A673 (cell line): ENCODE data around the gene ZBTB16. TPM values are rescaled to one million over a fixed set of nuclear protein-coding genes. Genes with fewer than 3 reads are reported as not detected.

ENCODE experiments used
- BruUV-seq: library from RNA; stranded (reverse); fragments of 400-500 nt; replicated peaks from 2 replicates; lab custom pipeline; 2021; lab: Mats Ljungman, UMichigan
- CTCF ChIA-PET: fragments of 300-600 bp; sonication (Branson Sonifier 250); formaldehyde crosslinking; loops from one replicate; lab custom pipeline; 2022; ENCODE audit warnings: antibody characterized with exemption; lab: Charles Lee
- POLR2A ChIA-PET: fragments of 300-600 bp; sonication (Branson Sonifier 250); formaldehyde crosslinking; loops from one replicate; lab custom pipeline; 2022; ENCODE audit warnings: antibody characterized with exemption; ENCODE audit not compliant: low non-redundant PET; lab: Charles Lee
- DNase-seq: peaks from one replicate; pipeline ENCODE4 v3.0.0-alpha.2; 2015; ENCODE audit warnings: low spot score
- H3K27ac ChIP-seq: fragments of 200-600 bp; sonication (generic); 2 replicates; pipeline ENCODE4 v1.5.1; 2016; ENCODE audit warnings: mixed run types, low read depth, mild to moderate bottlenecking, mixed read lengths, antibody characterized with exemption, low read length; ENCODE audit not compliant: poor library complexity, severe bottlenecking
- H3K27me3 ChIP-seq: fragments of 200-600 bp; sonication (generic); replicated peaks from 2 replicates; pipeline ENCODE4 v1.6.1; 2017; ENCODE audit warnings: mixed run types, low read depth, mild to moderate bottlenecking, mixed read lengths, antibody characterized with exemption, low read length; ENCODE audit not compliant: insufficient read depth, poor library complexity
- H3K36me3 ChIP-seq: fragments of 200-600 bp; sonication (generic); 2 replicates; pipeline ENCODE4 v1.6.1; 2016; ENCODE audit warnings: mixed run types, mild to moderate bottlenecking, mixed read lengths, antibody characterized with exemption, low read length; ENCODE audit not compliant: insufficient read depth, poor library complexity, severe bottlenecking
- H3K4me1 ChIP-seq: fragments of 200-600 bp; sonication (generic); 2 replicates; pipeline ENCODE4 v1.6.1; 2017; ENCODE audit warnings: mixed run types, mild to moderate bottlenecking, mixed read lengths, antibody characterized with exemption, low read length; ENCODE audit not compliant: insufficient read depth, poor library complexity, severe bottlenecking
- H3K4me3 ChIP-seq: fragments of 200-600 bp; sonication (generic); 2 replicates; pipeline ENCODE4 v1.5.1; 2016; ENCODE audit warnings: low read depth, mixed run types, mild to moderate bottlenecking, mixed read lengths, low read length; ENCODE audit not compliant: poor library complexity, severe bottlenecking
- H3K9me3 ChIP-seq: fragments of 200-600 bp; sonication (generic); 2 replicates; pipeline ENCODE4 v1.6.1; 2016; ENCODE audit warnings: mixed run types, low read depth, mild to moderate bottlenecking, mixed read lengths, antibody characterized with exemption, low read length; ENCODE audit not compliant: poor library complexity, severe bottlenecking
- EZH2 ChIP-seq: fragments of 200-600 bp; sonication (generic); IDR thresholded peaks from 2 replicates; pipeline ENCODE4 v1.6.1; 2017; ENCODE audit warnings: borderline replicate concordance, low read depth, mild to moderate bottlenecking, mixed read lengths, antibody characterized with exemption, low read length; ENCODE audit not compliant: poor library complexity, severe bottlenecking
- intact Hi-C: fragments of 100-400 bp; cut with micrococcal nuclease; formaldehyde crosslinking; loops from one replicate; pipeline ENCODE4 v1.10.0; 2022; ENCODE audit not compliant: unreplicated experiment
- total RNA-seq: library from RNA; stranded (reverse); gene quantifications from 2 replicates; pipeline ENCODE4 v1.2.3, GENCODE V29; 2021
- TF ChIP-seq, protein P1 (sequence below): fragments of 300-800, 200-600 bp; sonication (generic); conservative IDR thresholded peaks from 2 replicates; pipeline ENCODE4 v1.5.1; 2017; ENCODE audit warnings: low read depth, mild to moderate bottlenecking, antibody characterized with exemption, low read length, moderate library complexity, mixed read lengths

The ZBTB16 gene
- total RNA-seq, 1 experiment from 2014 or later = 12.0 TPM

- Histone ChIP-seq H3K36me3 (no peaks in the 10 kb centered on the region), H3K27ac (no peak overlapping the region), H3K4me1 (peaks cover 85% of the 10 kb centered on the region), H3K4me3 (no peak overlapping the region), H3K9me3 (no peaks in the 10 kb centered on the region), H3K27me3 (no peaks in the 10 kb centered on the region)
- ChIA-PET POLR2A (no interaction called here), CTCF (no interaction called here)
- no TSS peak for BruUV-seq
- TF ChIP-seq EZH2 = no peak
- TF ChIP-seq, protein P1, sequence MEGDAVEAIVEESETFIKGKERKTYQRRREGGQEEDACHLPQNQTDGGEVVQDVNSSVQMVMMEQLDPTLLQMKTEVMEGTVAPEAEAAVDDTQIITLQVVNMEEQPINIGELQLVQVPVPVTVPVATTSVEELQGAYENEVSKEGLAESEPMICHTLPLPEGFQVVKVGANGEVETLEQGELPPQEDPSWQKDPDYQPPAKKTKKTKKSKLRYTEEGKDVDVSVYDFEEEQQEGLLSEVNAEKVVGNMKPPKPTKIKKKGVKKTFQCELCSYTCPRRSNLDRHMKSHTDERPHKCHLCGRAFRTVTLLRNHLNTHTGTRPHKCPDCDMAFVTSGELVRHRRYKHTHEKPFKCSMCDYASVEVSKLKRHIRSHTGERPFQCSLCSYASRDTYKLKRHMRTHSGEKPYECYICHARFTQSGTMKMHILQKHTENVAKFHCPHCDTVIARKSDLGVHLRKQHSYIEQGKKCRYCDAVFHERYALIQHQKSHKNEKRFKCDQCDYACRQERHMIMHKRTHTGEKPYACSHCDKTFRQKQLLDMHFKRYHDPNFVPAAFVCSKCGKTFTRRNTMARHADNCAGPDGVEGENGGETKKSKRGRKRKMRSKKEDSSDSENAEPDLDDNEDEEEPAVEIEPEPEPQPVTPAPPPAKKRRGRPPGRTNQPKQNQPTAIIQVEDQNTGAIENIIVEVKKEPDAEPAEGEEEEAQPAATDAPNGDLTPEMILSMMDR = peak; percentile 79
- peak; percentile 88 for DNase-seq
- intact Hi-C loops = loop anchor here (2.0 to 5.0 kb wide), 3 partner anchors 67 to 91 kb away; no protein-coding TSS in a partner anchor
Measured at GRCh38 chr11:114075891-114076441, 16.5 kb downstream of the ZBTB16 start.

DNA sequence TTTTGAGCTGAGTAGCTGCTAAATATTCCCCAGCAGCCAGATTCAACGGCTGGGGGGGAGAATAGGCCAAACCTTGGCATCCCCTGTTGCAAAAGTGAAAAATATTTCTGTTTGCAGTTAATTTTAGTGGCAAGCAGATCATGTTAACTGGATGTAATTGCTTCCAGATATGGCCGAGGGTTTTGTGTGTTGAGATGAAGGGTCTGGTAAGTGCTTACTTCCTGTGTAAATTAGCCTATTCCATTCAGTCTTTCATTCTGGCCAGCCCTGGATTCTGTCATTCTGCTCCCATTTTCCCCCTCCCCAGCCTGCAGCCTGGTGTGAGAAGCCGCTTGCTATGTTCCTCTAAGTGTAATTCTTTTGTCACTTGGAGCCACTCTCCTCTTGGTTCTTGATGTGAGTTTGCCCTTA is 17.4 kb downstream of the ZBTB16 start:
- H3K4me1 ChIP-seq = peaks cover 87% of the 10 kb centered on the region
- CTCF ChIA-PET = no interaction called here

DNA sequence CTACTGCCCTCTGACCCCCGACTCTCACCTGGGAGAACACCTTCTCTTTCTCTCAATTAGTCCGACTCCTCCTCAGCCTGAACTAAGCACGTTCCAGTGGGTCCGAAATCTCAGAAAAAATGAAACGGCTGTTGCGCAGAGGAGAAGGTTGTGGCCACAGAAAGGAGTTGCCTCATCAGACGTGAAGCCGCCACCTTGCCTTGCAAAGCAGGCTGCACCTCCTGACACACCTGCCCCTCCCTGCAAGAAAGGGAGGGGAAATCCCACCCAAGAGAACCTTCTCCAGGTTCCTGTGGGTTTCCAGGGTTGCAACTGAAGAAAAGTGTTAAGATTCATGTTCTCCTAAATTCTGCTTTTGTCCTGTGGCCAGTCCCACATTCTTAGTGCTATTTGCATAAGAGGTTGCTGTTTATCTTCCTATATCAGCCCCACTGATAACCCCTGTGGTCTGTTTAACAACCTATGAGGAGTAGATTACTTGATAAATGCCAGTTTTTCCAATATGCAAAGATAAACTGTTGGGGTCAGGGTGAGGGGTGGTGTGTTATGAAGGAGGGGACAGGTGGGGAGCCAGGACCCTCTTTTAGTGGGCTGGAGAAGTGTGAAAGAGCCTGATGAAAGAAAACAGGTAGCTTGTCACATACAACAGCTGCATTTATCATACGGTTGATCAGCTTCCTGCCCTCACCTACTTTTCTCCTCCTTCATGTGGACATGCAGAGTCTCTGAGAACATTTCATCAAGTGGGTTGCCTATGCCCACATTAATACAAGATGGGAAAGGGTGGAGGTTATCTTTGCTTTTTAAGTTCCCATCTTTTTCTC is 18.2 kb downstream of the ZBTB16 start:
- H3K27me3 ChIP-seq = no peaks in the 10 kb centered on the region
- CTCF ChIA-PET = interaction anchor here (0.6 kb wide), 1 partner anchor 69 kb away, joined by 5 read pairs; no protein-coding TSS in a partner anchor
- peaks cover 86% of the 10 kb centered on the region for H3K4me1 ChIP-seq
- intact Hi-C loops = loop anchor here (2.0 to 5.0 kb wide), 3 partner anchors 65 to 89 kb away; no protein-coding TSS in a partner anchor
- no peak overlapping the region for H3K4me3 ChIP-seq
- no peaks in the 10 kb centered on the region for H3K36me3 ChIP-seq
- BruUV-seq = no TSS peak
- DNase-seq = no peak
- POLR2A ChIA-PET = no interaction called here
- H3K9me3 ChIP-seq = no peaks in the 10 kb centered on the region
- no peak for TF ChIP-seq EZH2
- TF ChIP-seq, protein P1 = no peak
- no peak overlapping the region for H3K27ac ChIP-seq

More for the DNA sequence above, 17.4 kb downstream of the ZBTB16 start:
- BruUV-seq = no TSS peak
- POLR2A ChIA-PET = interaction anchor here (0.6 kb wide), 1 partner anchor 183 kb away, joined by 4 read pairs; no protein-coding TSS in a partner anchor
- peak; percentile 98 for DNase-seq
- TF ChIP-seq EZH2 = no peak
- TF ChIP-seq, protein P1 = no peak
- intact Hi-C loops = loop anchor here (2.0 to 5.0 kb wide), 3 partner anchors 66 to 90 kb away; no protein-coding TSS in a partner anchor
- H3K27ac ChIP-seq = peak overlapping the region; percentile 53
- no peak overlapping the region for H3K4me3 ChIP-seq
- H3K9me3 ChIP-seq = no peaks in the 10 kb centered on the region
- no peaks in the 10 kb centered on the region for H3K27me3 ChIP-seq
- no peaks in the 10 kb centered on the region for H3K36me3 ChIP-seq
